NCI-H1048 (cell line): ENCODE data around the gene STAB2.
"Not testable (repeated sequence)": the region's sequence is repeated elsewhere in the genome, so short reads cannot be mapped to it uniquely, and the experiment has no call there.

Source experiments
- DNase-seq: peaks from one replicate; lab custom pipeline; 2025; lab: John Stamatoyannopoulos, UW

STAB2 gene

DNA sequence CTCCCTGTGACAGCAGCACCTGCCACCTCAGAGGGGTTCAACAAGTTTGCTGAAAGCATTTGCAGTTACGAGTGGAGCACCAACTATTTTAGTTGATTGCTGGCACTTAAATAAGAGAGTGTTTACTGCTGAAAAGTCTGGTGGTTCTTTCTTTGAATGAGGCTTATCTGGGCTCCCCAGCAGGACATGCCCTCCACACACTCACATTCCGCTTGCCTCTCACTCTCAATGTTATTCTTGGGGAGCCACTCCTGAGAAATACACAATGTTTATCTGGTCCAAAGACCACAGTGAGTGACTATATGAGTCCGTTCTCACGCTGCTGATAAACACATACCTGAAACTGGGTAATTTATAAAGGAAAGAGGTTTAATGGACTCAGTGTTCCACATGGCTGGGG is 222.1 kb downstream of the STAB2 start:
- DNase-seq, result no peak

DNA sequence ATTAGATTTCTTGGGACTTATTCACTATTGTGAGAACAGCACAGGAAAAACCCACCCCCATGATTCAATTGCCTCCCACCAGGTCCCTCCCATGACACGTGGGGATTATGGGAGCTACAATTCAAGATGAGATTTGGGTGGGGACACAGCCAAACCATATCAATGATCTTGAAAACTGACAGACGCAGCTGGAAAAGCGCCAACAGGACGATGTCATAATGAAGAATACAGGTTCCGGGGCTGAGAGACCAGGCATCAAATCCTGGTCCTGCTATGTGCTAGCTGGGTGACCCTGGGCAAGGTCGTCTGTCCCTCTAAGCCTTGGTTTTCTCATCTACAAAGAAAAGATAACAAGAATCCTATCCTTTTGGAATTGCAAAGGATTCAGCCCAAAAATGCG is 222.6 kb downstream of the STAB2 start:
- DNase-seq, result not testable (repeated sequence)

DNA sequence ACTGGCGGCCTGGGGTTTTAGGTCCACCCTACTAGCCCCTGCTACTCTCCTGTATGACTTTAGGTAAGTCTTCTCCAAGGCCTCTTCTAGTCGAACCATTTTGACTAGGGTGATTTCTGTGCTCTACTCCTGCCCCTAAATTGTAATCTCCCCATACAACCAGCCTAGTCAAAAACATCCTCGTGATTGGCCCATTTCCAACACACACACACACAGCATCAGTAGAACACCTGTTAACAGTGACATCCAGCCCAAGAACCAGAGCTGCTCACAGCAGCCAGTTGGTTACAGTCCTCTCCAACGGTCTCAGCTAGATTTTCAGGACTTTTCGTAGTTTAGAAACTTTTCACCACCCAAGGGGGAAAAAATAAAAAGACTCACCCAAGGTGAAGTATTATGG is 223.0 kb downstream of the STAB2 start:
- DNase-seq, result no peak

DNA sequence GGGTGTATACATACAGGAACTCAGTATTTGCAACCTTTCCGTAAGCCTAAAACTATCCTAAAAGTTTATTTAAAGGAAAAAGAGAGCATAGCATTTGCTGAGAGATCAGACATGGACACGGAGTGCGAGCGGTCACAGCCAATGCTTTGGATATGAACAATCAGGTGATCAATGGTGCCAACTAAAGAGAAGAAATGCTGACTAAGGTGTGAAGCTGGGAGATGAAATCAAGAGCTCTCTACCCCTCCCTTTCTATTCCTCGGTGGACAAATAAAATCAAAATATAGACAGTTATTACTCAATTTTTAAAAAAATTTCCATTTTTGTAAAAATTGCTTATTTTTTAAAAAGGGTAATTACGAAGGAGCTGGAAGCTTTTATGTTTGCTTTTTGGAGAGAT is 224.7 kb downstream of the STAB2 start:
- no peak for DNase-seq

DNA sequence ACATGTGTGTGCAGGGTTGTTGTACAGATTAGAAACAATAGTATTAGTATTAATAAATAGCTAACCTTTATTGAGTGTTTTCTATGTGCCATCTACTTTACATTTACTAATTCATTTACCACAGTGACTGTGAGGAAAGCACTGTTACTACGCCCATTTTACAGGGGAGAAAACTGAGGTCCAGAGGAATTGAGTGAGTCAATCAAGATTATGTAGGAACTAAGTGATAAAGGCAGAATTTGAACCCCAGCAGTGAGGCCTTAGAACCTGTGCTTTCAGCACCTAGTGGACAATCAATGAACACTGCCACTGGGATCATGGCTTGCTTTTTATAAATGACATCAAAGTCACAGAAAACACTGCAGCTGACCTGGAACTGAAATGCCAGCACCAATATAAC is 225.7 kb downstream of the STAB2 start:
- DNase-seq, result no peak

DNA sequence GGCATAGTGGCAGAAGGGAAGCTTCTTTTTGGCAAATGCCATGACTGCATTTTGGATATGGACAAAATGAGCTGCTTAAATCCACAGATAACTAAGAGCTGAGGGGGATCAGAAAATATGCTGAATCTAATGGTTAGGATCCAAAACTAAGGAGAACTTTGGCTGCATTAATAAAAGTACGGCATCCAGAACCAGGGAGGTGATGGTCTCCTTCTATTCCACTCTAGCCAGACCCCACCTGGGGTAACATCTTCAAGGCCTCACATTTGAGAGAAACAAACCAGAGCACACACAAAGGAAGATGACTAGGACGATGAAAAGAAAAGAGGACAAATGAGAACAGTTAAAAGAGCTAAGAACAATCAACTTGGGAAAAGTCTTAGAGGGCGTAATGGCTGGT is 226.4 kb downstream of the STAB2 start:
- no peak for DNase-seq

DNA sequence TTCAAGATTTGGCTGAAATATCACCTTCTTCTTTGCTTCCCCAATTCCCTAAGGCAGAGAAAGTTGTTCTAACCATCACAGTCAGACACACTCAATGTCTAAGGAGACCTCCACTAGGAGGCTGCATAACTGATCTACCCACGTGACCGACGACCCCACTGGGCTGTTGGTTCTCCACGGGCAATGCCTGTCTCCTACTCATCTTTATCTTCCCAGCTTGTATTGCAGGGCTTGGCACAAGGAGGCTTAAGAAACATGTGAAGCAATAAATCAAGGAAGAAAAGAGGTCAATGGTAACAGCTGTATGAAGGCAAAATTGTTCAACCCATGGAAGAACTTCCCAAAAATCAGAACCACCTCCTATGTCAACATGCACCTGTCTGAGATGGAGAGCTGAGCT is 226.9 kb downstream of the STAB2 start:
- no peak for DNase-seq

DNA sequence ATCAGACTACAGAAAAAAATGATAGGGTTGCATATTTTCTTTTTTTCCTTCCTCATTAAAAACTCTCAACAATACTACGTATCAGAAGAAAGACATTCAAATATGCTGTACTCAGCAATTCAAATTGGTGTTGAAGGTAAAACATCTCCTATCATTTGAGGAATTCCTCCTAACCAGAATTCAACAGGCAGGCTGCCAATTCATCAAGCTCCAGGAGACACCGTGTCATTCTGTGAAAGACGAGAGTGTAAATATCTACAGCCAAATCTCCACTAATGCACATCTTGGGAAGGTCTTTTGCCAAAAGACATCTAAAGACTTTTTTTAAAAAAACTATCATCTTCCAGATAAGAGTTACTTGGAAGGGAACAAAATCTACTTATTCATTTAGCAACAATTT is 227.4 kb downstream of the STAB2 start:
- DNase-seq, result no peak
